GM23338 (cell line): ENCODE results near the gene INHBC.

Experiments used
- POLR2AphosphoS5 ChIP-seq: IDR thresholded peaks from 2 replicates; pipeline ENCODE4 v1.6.1; 2016; ENCODE audit warnings: antibody characterized with exemption, low read depth
- TF ChIP-seq, protein P1 (sequence below), 2 experiments: fragments of 200-600 bp in 1 of 2; sonication (generic) in 1 of 2; conservative IDR thresholded peaks; 2 replicates each; pipeline versions ENCODE4 v1.5.1 to v1.6.1; 2016 to 2017; ENCODE audit warnings: antibody characterized with exemption in 2 of 2, low read depth in 2 of 2, mild to moderate bottlenecking in 2 of 2, moderate library complexity in 1 of 2
- TF ChIP-seq, protein P2 (sequence below): IDR thresholded peaks from one replicate; pipeline ENCODE4 v1.6.1; 2018; ENCODE audit warnings: antibody characterized with exemption; ENCODE audit not compliant: unreplicated experiment

DNA sequence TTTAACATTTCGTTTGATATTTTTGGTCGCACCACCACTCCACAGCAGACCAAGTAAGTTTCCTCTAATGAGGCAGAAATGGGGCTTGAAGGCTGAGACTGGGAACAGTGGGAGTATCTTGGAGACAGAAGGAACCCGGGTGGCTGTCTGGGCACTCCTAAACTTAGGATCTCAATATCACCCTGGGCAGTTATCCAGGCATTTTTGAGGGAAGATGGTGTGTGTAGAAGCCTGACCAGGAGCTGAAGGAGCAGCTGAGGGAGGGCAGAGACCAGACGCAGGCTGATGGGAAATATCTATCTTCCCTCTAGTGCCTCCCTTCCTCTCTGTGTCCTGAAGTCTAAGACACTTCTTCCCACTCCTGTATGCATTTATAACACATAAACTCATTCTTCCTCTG is 64.0 kb downstream of the INHBC start:
- TF ChIP-seq, protein P1, sequence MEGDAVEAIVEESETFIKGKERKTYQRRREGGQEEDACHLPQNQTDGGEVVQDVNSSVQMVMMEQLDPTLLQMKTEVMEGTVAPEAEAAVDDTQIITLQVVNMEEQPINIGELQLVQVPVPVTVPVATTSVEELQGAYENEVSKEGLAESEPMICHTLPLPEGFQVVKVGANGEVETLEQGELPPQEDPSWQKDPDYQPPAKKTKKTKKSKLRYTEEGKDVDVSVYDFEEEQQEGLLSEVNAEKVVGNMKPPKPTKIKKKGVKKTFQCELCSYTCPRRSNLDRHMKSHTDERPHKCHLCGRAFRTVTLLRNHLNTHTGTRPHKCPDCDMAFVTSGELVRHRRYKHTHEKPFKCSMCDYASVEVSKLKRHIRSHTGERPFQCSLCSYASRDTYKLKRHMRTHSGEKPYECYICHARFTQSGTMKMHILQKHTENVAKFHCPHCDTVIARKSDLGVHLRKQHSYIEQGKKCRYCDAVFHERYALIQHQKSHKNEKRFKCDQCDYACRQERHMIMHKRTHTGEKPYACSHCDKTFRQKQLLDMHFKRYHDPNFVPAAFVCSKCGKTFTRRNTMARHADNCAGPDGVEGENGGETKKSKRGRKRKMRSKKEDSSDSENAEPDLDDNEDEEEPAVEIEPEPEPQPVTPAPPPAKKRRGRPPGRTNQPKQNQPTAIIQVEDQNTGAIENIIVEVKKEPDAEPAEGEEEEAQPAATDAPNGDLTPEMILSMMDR (conservative IDR thresholded peaks at IDR 0.05; ENCODE audit: low read depth in 2 of 2) = no peak
- TF ChIP-seq POLR2AphosphoS5 = no peak
- TF ChIP-seq, protein P2, sequence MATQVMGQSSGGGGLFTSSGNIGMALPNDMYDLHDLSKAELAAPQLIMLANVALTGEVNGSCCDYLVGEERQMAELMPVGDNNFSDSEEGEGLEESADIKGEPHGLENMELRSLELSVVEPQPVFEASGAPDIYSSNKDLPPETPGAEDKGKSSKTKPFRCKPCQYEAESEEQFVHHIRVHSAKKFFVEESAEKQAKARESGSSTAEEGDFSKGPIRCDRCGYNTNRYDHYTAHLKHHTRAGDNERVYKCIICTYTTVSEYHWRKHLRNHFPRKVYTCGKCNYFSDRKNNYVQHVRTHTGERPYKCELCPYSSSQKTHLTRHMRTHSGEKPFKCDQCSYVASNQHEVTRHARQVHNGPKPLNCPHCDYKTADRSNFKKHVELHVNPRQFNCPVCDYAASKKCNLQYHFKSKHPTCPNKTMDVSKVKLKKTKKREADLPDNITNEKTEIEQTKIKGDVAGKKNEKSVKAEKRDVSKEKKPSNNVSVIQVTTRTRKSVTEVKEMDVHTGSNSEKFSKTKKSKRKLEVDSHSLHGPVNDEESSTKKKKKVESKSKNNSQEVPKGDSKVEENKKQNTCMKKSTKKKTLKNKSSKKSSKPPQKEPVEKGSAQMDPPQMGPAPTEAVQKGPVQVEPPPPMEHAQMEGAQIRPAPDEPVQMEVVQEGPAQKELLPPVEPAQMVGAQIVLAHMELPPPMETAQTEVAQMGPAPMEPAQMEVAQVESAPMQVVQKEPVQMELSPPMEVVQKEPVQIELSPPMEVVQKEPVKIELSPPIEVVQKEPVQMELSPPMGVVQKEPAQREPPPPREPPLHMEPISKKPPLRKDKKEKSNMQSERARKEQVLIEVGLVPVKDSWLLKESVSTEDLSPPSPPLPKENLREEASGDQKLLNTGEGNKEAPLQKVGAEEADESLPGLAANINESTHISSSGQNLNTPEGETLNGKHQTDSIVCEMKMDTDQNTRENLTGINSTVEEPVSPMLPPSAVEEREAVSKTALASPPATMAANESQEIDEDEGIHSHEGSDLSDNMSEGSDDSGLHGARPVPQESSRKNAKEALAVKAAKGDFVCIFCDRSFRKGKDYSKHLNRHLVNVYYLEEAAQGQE = no peak
